Thoracic aorta (tissue), 2 donors: ENCODE measurements around the gene FAM25G. TPM values are rescaled to one million over a fixed set of nuclear protein-coding genes. Genes with fewer than 3 reads are reported as not detected.

Experiments
- ATAC-seq: fragments of 150-250 bp; one replicate; pipeline ENCODE4 v1.8.0; 2017; ENCODE audit warnings: low read depth; ENCODE audit not compliant: insufficient number of reproducible peaks, low FRiP score
- DNase-seq: peaks from one replicate; pipeline ENCODE4 v3.0.0-alpha.2; 2020; ENCODE audit warnings: low spot score
- H3K27ac ChIP-seq, 2 donors: fragments of 200-600 bp; sonication (generic); 1 replicate in 1 of 2; 2 replicates in 1 of 2; pipeline ENCODE4 v1.5.1; 2016; ENCODE audit warnings: mild to moderate bottlenecking in 2 of 2, moderate library complexity in 2 of 2
- H3K27me3 ChIP-seq: fragments of 200-600 bp; sonication (generic); replicated peaks from 2 replicates; pipeline ENCODE4 v1.6.0; 2016; ENCODE audit warnings: mild to moderate bottlenecking; ENCODE audit not compliant: insufficient read depth
- H3K36me3 ChIP-seq: fragments of 200-600 bp; sonication (generic); one replicate; pipeline ENCODE4 v1.5.1; 2016
- H3K4me1 ChIP-seq, 2 donors: fragments of 200-600 bp; sonication (generic); 1 replicate in 1 of 2; 2 replicates in 1 of 2; pipeline versions ENCODE4 v1.5.1 to v1.6.0; 2016; ENCODE audit warnings: low read depth in 2 of 2, mild to moderate bottlenecking in 1 of 2; ENCODE audit not compliant: control insufficient read depth in 1 of 2
- H3K4me3 ChIP-seq: fragments of 200-600 bp; sonication (generic); 2 replicates; pipeline ENCODE4 v1.5.1; 2016; ENCODE audit warnings: mild to moderate bottlenecking
- H3K9me3 ChIP-seq: fragments of 200-600 bp; sonication (generic); 2 replicates; pipeline ENCODE4 v1.5.1; 2016
- total RNA-seq, 2 donors: library from RNA; depleted of rRNA; stranded (reverse); fragments of >200 nt; gene quantifications; one replicate each; pipeline versions ENCODE4 v1.1.0 to v1.2.3, GENCODE V29; 2016
- TF ChIP-seq, protein P1 (sequence below): fragments of 200-600 bp; sonication (generic); IDR thresholded peaks from one replicate; pipeline ENCODE4 v1.5.1; 2019; ENCODE audit warnings: antibody characterized with exemption

The FAM25G gene
- total RNA-seq, 2 donors from 2014 or later = not detected

- DNase-seq = no peak
- ATAC-seq = no peak
- Histone ChIP-seq H3K4me3 (no peak overlapping the region), H3K4me1 (no peaks in the 10 kb centered on the region), H3K27ac (no peak overlapping the region), H3K36me3 (no peaks in the 10 kb centered on the region), H3K27me3 (no peaks in the 10 kb centered on the region), H3K9me3 (no peaks in the 10 kb centered on the region)
- TF ChIP-seq, protein P1, sequence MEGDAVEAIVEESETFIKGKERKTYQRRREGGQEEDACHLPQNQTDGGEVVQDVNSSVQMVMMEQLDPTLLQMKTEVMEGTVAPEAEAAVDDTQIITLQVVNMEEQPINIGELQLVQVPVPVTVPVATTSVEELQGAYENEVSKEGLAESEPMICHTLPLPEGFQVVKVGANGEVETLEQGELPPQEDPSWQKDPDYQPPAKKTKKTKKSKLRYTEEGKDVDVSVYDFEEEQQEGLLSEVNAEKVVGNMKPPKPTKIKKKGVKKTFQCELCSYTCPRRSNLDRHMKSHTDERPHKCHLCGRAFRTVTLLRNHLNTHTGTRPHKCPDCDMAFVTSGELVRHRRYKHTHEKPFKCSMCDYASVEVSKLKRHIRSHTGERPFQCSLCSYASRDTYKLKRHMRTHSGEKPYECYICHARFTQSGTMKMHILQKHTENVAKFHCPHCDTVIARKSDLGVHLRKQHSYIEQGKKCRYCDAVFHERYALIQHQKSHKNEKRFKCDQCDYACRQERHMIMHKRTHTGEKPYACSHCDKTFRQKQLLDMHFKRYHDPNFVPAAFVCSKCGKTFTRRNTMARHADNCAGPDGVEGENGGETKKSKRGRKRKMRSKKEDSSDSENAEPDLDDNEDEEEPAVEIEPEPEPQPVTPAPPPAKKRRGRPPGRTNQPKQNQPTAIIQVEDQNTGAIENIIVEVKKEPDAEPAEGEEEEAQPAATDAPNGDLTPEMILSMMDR = no peak
These were observed 38.9 kb downstream of the FAM25G start for GRCh38 chr10:47452495-47453140.

- TF ChIP-seq, protein P1 = no peak
- H3K36me3 ChIP-seq = no peaks in the 10 kb centered on the region
- no peaks in the 10 kb centered on the region for H3K9me3 ChIP-seq
- no peak overlapping the region for H3K4me3 ChIP-seq
- H3K27ac ChIP-seq = no peak overlapping the region
- no peak for ATAC-seq
- H3K4me1 ChIP-seq = no peaks in the 10 kb centered on the region
- no peaks in the 10 kb centered on the region for H3K27me3 ChIP-seq
- DNase-seq = no peak
These were observed 39.5 kb downstream of the FAM25G start for GRCh38 chr10:47451998-47452494.

- Histone ChIP-seq H3K27me3 (no peaks in the 10 kb centered on the region), H3K9me3 (no peaks in the 10 kb centered on the region), H3K4me1 (no peaks in the 10 kb centered on the region), H3K27ac (no peak overlapping the region), H3K4me3 (no peak overlapping the region), H3K36me3 (no peaks in the 10 kb centered on the region)
- TF ChIP-seq, protein P1 = no peak
- ATAC-seq (no peak), DNase-seq (no peak)
These were observed 40.1 kb downstream of the FAM25G start for GRCh38 chr10:47451273-47451997.

GRCh38 chr10:47450442-47450841 is 41.1 kb downstream of the FAM25G start:
- Histone ChIP-seq H3K27me3 (no peaks in the 10 kb centered on the region), H3K4me1 (no peaks in the 10 kb centered on the region), H3K36me3 (no peaks in the 10 kb centered on the region), H3K9me3 (peaks cover 3% of the 10 kb centered on the region), H3K4me3 (no peak overlapping the region), H3K27ac (no peak overlapping the region)
- TF ChIP-seq, protein P1 = no peak
- no peak for ATAC-seq
- DNase-seq = no peak

- no peak for ATAC-seq
These were observed 41.5 kb downstream of the FAM25G start for GRCh38 chr10:47449979-47450378.

More at GRCh38 chr10:47449979-47450378, 41.5 kb downstream of the FAM25G start:
- Histone ChIP-seq H3K4me1 (no peaks in the 10 kb centered on the region), H3K9me3 (peaks cover 5% of the 10 kb centered on the region), H3K4me3 (no peak overlapping the region), H3K27me3 (no peaks in the 10 kb centered on the region), H3K36me3 (no peaks in the 10 kb centered on the region), H3K27ac (no peak overlapping the region)
- TF ChIP-seq, protein P1 = no peak
- DNase-seq = no peak
